ENCODE measurements around the gene EIF3F. TPM values are rescaled to one million over a fixed set of nuclear protein-coding genes. Genes with fewer than 3 reads are reported as not detected.

The EIF3F gene
- total RNA-seq, 1 donor from 2014 or later, result 327 TPM

DNA sequence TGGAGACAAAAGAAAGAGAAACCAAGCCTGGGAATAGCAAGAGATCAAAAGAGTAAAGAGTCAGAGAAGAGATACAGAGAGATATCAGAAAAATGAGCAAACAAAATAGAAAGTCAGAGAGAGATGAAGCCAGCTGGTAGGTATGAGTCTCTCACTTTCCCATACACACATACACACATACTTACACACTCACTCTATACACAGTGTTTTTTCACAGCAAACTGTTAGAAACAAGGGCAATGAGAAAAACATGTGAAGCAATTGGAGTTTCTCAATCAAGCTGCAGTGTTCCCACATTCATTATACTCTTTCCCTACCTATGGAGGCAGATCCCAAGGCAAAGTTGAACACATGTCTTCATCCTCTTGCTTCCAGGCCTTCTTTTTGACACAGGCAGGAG, 19.3 kb upstream of the EIF3F start:
- Mint-ChIP-seq H3K36me3 (ENCODE audit: unreplicated experiment) (no peaks in the 10 kb centered on the region), H3K9me3 (ENCODE audit: unreplicated experiment) (no peaks in the 10 kb centered on the region), H3K4me1 (ENCODE audit: unreplicated experiment) (peaks cover 75% of the 10 kb centered on the region), H3K4me3 (ENCODE audit: unreplicated experiment) (no peak overlapping the region), H3K27me3 (ENCODE audit: unreplicated experiment) (no peaks in the 10 kb centered on the region), H3K27ac (ENCODE audit: unreplicated experiment) (peak overlapping the region; percentile 74)
- no peak for DNase-seq (ENCODE audit: extremely low spot score, unreplicated experiment)
- TF ChIP-seq, protein P1, sequence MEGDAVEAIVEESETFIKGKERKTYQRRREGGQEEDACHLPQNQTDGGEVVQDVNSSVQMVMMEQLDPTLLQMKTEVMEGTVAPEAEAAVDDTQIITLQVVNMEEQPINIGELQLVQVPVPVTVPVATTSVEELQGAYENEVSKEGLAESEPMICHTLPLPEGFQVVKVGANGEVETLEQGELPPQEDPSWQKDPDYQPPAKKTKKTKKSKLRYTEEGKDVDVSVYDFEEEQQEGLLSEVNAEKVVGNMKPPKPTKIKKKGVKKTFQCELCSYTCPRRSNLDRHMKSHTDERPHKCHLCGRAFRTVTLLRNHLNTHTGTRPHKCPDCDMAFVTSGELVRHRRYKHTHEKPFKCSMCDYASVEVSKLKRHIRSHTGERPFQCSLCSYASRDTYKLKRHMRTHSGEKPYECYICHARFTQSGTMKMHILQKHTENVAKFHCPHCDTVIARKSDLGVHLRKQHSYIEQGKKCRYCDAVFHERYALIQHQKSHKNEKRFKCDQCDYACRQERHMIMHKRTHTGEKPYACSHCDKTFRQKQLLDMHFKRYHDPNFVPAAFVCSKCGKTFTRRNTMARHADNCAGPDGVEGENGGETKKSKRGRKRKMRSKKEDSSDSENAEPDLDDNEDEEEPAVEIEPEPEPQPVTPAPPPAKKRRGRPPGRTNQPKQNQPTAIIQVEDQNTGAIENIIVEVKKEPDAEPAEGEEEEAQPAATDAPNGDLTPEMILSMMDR (IDR thresholded peaks at IDR 0.05), result no peak

- Mint-ChIP-seq H3K4me3 (ENCODE audit: unreplicated experiment) (no peak overlapping the region), H3K27ac (ENCODE audit: unreplicated experiment) (peak overlapping the region; percentile 74), H3K4me1 (ENCODE audit: unreplicated experiment) (peaks cover 79% of the 10 kb centered on the region), H3K9me3 (ENCODE audit: unreplicated experiment) (no peaks in the 10 kb centered on the region), H3K36me3 (ENCODE audit: unreplicated experiment) (no peaks in the 10 kb centered on the region), H3K27me3 (ENCODE audit: unreplicated experiment) (no peaks in the 10 kb centered on the region)
- TF ChIP-seq, protein P1 (IDR thresholded peaks at IDR 0.05), result no peak
- no peak for DNase-seq (ENCODE audit: extremely low spot score, unreplicated experiment)
Observed at GRCh38 chr11:7968686-7969085, 18.5 kb upstream of the EIF3F start.

- no peak for DNase-seq (ENCODE audit: extremely low spot score, unreplicated experiment)
- H3K27me3 Mint-ChIP-seq (ENCODE audit: unreplicated experiment), result no peaks in the 10 kb centered on the region
- H3K9me3 Mint-ChIP-seq (ENCODE audit: unreplicated experiment), result no peaks in the 10 kb centered on the region
- H3K4me3 Mint-ChIP-seq (ENCODE audit: unreplicated experiment), result no peak overlapping the region
- no peaks in the 10 kb centered on the region for H3K36me3 Mint-ChIP-seq (ENCODE audit: unreplicated experiment)
- peak overlapping the region; percentile 74 for H3K27ac Mint-ChIP-seq (ENCODE audit: unreplicated experiment)
- TF ChIP-seq, protein P1 (IDR thresholded peaks at IDR 0.05), result no peak
- H3K4me1 Mint-ChIP-seq (ENCODE audit: unreplicated experiment), result peaks cover 74% of the 10 kb centered on the region
Observed at GRCh38 chr11:7969756-7970646, 17.1 kb upstream of the EIF3F start.

DNA sequence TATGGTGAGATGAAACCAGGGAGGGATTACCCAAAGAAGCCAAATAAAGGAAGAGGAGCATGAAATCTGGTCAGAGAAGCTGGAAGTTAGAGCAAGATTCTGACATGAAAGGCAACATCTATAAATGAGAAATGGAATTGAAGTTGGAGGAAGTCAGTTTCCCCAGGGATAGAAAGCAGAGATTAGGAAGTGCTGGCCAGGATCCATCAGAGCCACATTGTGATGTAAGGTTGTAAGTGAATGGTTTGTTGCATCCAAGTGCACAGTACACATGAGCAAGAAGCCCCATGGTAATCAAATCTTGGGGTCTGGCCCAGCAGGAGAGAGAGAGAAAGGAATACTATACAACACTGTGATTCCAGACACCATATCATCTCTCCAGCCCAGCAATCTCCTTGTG, 15.3 kb upstream of the EIF3F start:
- H3K27ac Mint-ChIP-seq (ENCODE audit: unreplicated experiment), result peak overlapping the region; percentile 66
- H3K4me3 Mint-ChIP-seq (ENCODE audit: unreplicated experiment), result no peak overlapping the region
- no peaks in the 10 kb centered on the region for H3K27me3 Mint-ChIP-seq (ENCODE audit: unreplicated experiment)
- TF ChIP-seq, protein P1 (IDR thresholded peaks at IDR 0.05), result no peak
- H3K36me3 Mint-ChIP-seq (ENCODE audit: unreplicated experiment), result no peaks in the 10 kb centered on the region
- H3K4me1 Mint-ChIP-seq (ENCODE audit: unreplicated experiment), result peaks cover 74% of the 10 kb centered on the region
- no peak for DNase-seq (ENCODE audit: extremely low spot score, unreplicated experiment)
- H3K9me3 Mint-ChIP-seq (ENCODE audit: unreplicated experiment), result no peaks in the 10 kb centered on the region

DNA sequence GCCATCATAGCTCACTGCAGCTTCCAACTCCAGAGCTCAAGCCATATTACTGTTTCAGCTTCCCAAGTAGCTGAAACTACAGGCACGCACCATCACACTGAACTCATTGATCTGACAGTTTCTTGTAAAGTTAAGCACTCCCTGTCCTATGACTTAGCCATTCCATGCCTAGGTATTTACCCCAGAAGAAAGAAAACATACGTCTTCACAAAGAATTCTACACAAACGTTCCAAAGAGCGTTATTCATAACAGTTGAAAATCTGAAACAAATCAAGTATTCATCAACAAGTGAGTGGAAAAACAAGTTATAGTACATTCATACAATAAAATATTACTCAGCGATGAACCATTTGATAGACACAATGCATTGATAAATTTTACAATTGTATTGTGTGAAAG, 14.1 kb upstream of the EIF3F start:
- DNase-seq (ENCODE audit: extremely low spot score, unreplicated experiment), result no peak
- TF ChIP-seq, protein P1 (IDR thresholded peaks at IDR 0.05), result no peak
- H3K27me3 Mint-ChIP-seq (ENCODE audit: unreplicated experiment), result no peaks in the 10 kb centered on the region
- peaks cover 76% of the 10 kb centered on the region for H3K4me1 Mint-ChIP-seq (ENCODE audit: unreplicated experiment)
- H3K4me3 Mint-ChIP-seq (ENCODE audit: unreplicated experiment), result no peak overlapping the region
- H3K36me3 Mint-ChIP-seq (ENCODE audit: unreplicated experiment), result no peaks in the 10 kb centered on the region
- peak overlapping the region; percentile 66 for H3K27ac Mint-ChIP-seq (ENCODE audit: unreplicated experiment)
- H3K9me3 Mint-ChIP-seq (ENCODE audit: unreplicated experiment), result no peaks in the 10 kb centered on the region

All from osteocyte (in vitro differentiated cells).